HG03103 (cell line): ENCODE data around the gene MRRF.
"Not testable (repeated sequence)": the region's sequence is repeated elsewhere in the genome, so short reads cannot be mapped to it uniquely, and the experiment has no call there.

Source experiments
- ATAC-seq: cut with Tn5 transposase; IDR thresholded peaks from one replicate; pipeline ENCODE4 v1.9.1; 2021; ENCODE audit warnings: low read depth; ENCODE audit not compliant: unreplicated experiment

Gene MRRF

GRCh38 chr9:122268041-122268814 lies 3.5 kb downstream of the MRRF start:
- no peak for ATAC-seq

- ATAC-seq = no peak
These were observed 9.4 kb downstream of the MRRF start for GRCh38 chr9:122274055-122274454.

- ATAC-seq = no peak
These were observed 11.4 kb downstream of the MRRF start for GRCh38 chr9:122276096-122276495.

- no peak for ATAC-seq
These were observed 12.7 kb downstream of the MRRF start for GRCh38 chr9:122277285-122277897.

DNA sequence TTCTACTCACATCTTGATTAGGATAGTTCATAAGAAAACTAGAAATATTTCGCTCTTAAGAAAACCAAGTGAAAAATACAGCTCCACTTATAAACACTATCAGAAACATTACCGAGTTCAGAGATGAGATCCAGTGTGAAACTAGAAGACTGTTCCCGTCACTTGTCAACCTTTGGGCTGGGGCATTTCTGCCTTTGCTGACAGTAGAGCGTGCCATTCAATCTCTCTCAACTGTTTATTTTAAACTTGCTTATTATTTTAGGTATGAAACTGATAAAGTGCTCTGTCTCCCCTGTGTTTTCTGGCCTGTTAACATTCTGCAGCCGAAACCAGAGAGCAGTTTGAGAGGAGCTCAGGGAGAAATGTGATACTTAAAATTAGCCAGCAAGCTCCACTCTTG lies 16.7 kb downstream of the MRRF start:
- ATAC-seq = no peak

- ATAC-seq = no peak
These were observed 22.1 kb downstream of the MRRF start for GRCh38 chr9:122286764-122287163.

DNA sequence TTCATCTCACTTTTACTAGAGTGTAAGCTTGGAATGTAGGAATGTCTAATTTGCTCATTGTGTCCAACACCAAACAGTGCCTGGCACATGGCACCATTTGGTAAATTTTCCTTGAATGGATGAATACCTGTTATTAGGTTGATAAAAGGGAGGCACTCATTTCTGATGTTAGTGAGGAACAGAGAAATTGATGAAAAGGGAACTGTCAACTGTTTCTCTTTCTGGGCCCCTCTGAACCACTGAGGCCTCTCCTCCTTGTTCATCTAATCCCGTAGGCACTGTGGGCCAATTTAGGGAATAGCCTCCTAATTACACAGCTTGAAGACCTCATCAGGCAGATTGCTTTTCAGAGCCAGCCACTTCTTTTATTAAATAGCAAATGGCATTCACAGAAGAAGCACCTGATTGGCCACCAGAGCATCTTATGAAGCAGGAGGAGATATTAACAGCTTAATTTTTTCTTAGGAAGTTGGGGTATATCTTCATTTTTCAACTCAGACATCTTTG lies 22.6 kb downstream of the MRRF start:
- no peak for ATAC-seq

- no peak for ATAC-seq
These were observed 26.8 kb downstream of the MRRF start for GRCh38 chr9:122291458-122291857.

DNA sequence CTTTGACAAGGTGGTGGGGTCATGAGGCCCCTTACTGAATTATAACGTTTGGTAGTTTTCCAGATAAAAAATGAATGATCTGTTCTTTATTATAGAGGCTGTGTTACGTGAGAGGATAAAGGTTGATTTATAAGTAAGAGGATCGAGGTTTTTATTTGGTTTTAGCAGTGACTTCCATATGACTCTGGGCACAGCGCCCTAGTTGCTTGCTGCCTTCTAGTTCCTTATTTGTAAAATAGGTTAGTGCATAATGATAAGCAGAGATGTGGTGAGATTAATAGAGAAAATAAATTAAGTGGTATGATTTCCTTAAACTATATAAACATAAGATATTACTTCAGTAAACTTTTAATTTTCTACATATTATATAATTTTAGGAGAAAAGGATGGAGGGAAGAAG lies 29.8 kb downstream of the MRRF start:
- ATAC-seq = no peak

DNA sequence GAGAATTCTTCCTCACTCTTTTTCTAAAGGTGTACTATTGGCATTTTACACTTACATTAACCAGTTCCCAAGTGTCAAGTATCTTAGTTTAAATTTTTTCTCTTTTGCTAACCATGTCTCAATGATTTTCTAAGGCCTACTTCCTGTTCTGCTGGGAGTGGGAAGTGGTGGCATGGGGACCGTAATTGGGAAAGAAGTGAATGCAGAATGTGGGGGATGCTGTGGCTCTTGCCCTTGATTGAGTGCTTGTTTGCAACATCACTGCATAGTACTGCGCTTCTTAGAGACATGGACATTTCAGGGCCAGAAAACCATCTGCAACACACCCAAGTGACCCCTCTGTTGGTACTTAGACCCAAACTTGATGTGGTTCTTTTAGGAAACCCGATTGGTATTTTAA lies 32.8 kb downstream of the MRRF start:
- ATAC-seq = no peak

DNA sequence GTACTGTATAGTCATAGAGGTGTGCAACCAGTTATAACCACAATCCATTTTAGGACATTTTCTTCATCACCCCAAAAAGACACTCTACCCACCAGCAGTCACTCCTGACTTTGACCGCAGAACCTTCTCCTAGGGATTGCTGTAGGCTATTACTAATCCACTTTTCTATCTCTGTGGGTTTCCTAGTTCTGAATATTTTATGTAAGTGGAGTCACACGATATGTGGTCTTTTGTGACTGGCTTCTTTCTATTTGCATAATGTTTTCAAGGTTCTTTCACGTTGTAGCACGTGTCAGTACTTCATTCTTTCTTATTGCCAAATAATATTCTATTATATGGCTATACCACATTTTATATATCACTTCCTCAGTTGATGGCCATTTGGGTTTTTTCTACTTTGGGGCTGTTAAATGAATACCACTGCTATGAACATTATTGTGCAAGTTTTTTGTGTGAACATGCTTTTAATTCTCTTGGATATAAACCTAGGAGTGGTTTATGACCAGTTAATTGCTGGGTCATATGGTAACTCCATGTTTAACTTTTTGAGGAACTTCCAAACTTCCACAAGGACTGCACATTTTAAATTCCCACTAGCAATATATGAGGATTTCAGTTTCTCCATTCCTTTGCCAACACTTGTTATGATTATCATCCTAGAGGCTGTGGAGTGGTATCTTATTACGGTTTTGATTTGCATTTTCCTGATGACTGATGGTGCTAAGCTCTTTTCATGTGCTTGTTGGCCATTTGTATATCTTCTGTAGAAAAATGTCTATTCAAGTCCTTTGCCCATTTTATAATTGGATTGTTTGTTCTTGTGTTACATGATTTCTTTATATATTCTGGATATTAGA lies 37.8 kb downstream of the MRRF start:
- ATAC-seq = no peak

DNA sequence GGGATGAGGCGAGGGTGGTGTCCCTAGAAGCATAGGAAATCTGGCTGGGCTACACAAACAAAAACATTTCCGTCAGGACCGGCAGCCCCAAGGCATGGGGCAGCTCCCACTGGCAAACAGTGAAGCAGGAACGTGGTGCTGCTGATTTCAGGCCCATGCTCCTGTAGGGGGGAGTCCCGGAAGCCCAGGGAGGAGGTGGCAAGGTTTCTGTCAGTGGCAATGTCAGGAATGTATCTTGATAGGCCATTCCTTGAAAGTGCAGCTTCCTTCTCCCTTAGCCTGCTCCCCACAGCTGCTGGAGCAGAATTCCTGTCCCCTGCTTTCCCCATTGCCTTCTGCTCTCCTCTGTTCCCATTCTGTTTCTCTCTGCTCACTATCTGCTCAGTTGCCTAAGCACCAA lies 42.4 kb downstream of the MRRF start:
- ATAC-seq = no peak

GRCh38 chr9:122307925-122308324 lies 43.2 kb downstream of the MRRF start:
- no peak for ATAC-seq

DNA sequence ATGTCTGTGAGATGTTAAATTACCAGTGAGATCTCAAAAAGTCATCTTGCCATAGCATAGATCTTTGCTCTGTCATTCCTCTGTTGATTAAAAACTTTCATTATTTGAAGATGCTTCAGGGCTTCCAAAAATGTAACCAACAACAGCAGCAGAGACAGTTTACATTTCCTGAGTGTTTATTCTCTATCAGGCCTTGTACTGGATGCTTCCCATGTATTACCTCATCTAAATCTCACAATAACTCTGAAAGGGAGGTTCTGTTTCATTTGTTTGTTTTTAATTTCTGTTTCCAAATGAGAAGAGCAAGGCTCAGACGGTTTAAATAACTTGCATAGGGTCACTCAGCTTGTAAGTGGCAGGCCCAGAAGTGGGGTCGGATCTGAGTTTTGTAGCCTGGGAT lies 45.2 kb downstream of the MRRF start:
- no peak for ATAC-seq

- ATAC-seq = no peak
These were observed 49.5 kb downstream of the MRRF start for GRCh38 chr9:122314165-122314564.

DNA sequence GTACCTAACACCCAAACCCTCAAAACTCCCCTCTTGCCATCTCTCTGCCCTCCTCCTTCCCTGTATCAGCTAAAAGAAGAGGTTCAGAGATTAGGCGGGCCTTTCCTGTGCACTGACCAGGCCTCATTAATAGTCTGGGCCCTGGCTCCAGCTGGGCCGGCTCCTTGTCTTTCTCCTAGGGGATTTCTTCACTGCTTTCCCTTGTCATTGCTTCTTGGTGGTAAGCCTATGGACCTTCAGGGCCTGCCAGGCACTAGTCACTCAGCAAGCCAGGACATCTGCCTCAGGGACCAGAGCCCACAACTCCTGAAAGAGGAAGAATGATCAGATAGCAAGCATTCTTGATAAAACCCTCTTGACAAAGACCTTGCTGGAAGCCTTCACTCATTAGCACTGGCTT lies 50.9 kb downstream of the MRRF start:
- ATAC-seq = no peak

GRCh38 chr9:122318284-122318683 lies 53.6 kb downstream of the MRRF start:
- no peak for ATAC-seq

DNA sequence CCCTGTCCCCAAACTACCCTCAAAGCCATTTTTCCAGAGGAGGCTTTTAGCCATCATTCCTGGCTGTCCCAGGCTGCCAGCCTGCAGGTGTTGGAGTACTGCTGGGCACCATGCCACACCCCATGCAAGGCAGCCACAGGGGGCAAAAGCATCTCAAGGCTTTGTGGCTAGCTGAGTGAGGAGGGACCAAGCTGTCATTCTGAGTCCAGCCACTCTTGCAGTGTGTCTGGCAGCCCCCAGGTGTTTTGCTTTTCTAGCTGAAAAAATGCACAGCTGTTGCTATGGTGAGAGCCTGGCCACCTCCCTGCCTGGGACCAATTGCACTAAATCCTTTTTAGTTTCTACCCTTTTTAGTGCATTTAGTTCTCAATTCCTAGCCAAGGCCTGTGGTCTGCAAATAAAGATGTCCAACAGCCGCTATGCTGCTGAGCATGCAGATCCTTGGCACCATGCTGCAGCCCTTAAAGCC lies 55.8 kb downstream of the MRRF start:
- ATAC-seq = no peak

GRCh38 chr9:122322553-122322952 lies 57.9 kb downstream of the MRRF start:
- no peak for ATAC-seq

GRCh38 chr9:122324665-122325064 lies 60.0 kb downstream of the MRRF start:
- ATAC-seq = not testable (repeated sequence)

- ATAC-seq = no peak
These were observed 60.4 kb downstream of the MRRF start for GRCh38 chr9:122325124-122325523.
